D721Med (cell line): Measurements from ENCODE around the gene MAP3K6.

Experiments
- DNase-seq: peaks from one replicate; pipeline ENCODE4 v3.0.0; 2011; ENCODE audit warnings: low spot score; ENCODE audit not compliant: insufficient read length
- FAIRE-seq: peaks from 2 replicates; lab custom pipeline; 2011; peaks lifted over from hg19 to GRCh38; lab: Jason Lieb, UNC
- CTCF ChIP-seq: IDR thresholded peaks from 2 replicates; pipeline ENCODE4 v1.5.1; 2012; ENCODE audit warnings: mild to moderate bottlenecking, control low read depth; ENCODE audit not compliant: insufficient read depth; ENCODE audit errors: missing control alignments

Gene MAP3K6

GRCh38 chr1:27353166-27353565 is 13.6 kb downstream of the MAP3K6 start:
- DNase-seq, result no peak
- FAIRE-seq, result no peak
- no peak for TF ChIP-seq CTCF

- DNase-seq (no peak), FAIRE-seq (no peak)
- no peak for TF ChIP-seq CTCF
Measured at GRCh38 chr1:27351541-27352107, 15.1 kb downstream of the MAP3K6 start.

- no peak for FAIRE-seq
Measured at GRCh38 chr1:27350663-27351540, 15.9 kb downstream of the MAP3K6 start.

GRCh38 chr1:27349784-27350662 is 16.7 kb downstream of the MAP3K6 start:
- FAIRE-seq (no peak), DNase-seq (peak; percentile 71)
- no peak for TF ChIP-seq CTCF

More at GRCh38 chr1:27350663-27351540, 15.9 kb downstream of the MAP3K6 start:
- no peak for DNase-seq
- TF ChIP-seq CTCF, result no peak

- FAIRE-seq (no peak), DNase-seq (no peak)
- no peak for TF ChIP-seq CTCF
Measured at GRCh38 chr1:27348861-27349783, 17.6 kb downstream of the MAP3K6 start.

GRCh38 chr1:27346991-27347624 is 19.7 kb downstream of the MAP3K6 start:
- DNase-seq (no peak), FAIRE-seq (no peak)
- TF ChIP-seq CTCF, result no peak
